ENCODE data around the gene HARBI1. TPM values are rescaled to one million over a fixed set of nuclear protein-coding genes. Genes with fewer than 3 reads are reported as not detected.

HARBI1 gene
- total RNA-seq, 4 donors from 2014 or later = 2.8 to 5.6 (median 3.5) TPM

GRCh38 chr11:46642627-46643335, 25.8 kb upstream of the HARBI1 start:
- TF ChIP-seq CTCF (IDR thresholded peaks at IDR 0.05) = no peak
- TF ChIP-seq EP300 (IDR thresholded peaks at IDR 0.05) = no peak
- TF ChIP-seq POLR2AphosphoS5 (IDR thresholded peaks at IDR 0.05) = no peak
- TF ChIP-seq POLR2A (IDR thresholded peaks at IDR 0.05) = no peak
- H3K4me3 ChIP-seq = no peak overlapping the region
- WGBS = 93% methylated on average over 8 of the region's 8 CpGs
- H3K27ac ChIP-seq = no peak overlapping the region
- no peaks in the 10 kb centered on the region for H3K27me3 ChIP-seq
- H3K36me3 ChIP-seq = peaks cover 30% of the 10 kb centered on the region
- H3K9me3 ChIP-seq = no peaks in the 10 kb centered on the region
- peak in 1 of 2 donors; percentile 18 for DNase-seq (ENCODE audit: low spot score in 2 of 2)
- H3K4me1 ChIP-seq = peaks cover under 1% of the 10 kb centered on the region

- peaks cover 20% of the 10 kb centered on the region for H3K36me3 ChIP-seq
- H3K27me3 ChIP-seq = no peaks in the 10 kb centered on the region
- DNase-seq (ENCODE audit: low spot score in 2 of 2) = peak in 1 of 2 donors; percentile 37
- no peak overlapping the region for H3K27ac ChIP-seq
- TF ChIP-seq CTCF (IDR thresholded peaks at IDR 0.05) (no peak), POLR2A (IDR thresholded peaks at IDR 0.05) (no peak), POLR2AphosphoS5 (IDR thresholded peaks at IDR 0.05) (no peak), EP300 (IDR thresholded peaks at IDR 0.05) (no peak)
- H3K9me3 ChIP-seq = no peaks in the 10 kb centered on the region
- no peaks in the 10 kb centered on the region for H3K4me1 ChIP-seq
- WGBS = 91% methylated on average over 3 of the region's 3 CpGs
- no peak overlapping the region for H3K4me3 ChIP-seq
Measured at GRCh38 chr11:46641639-46642038, 24.6 kb upstream of the HARBI1 start.

GRCh38 chr11:46640036-46640788, 23.2 kb upstream of the HARBI1 start:
- Histone ChIP-seq H3K4me1 (no peaks in the 10 kb centered on the region), H3K4me3 (no peak overlapping the region), H3K27ac (no peak overlapping the region), H3K36me3 (peaks cover 7% of the 10 kb centered on the region), H3K9me3 (no peaks in the 10 kb centered on the region), H3K27me3 (no peaks in the 10 kb centered on the region)
- 95% methylated on average over 6 of the region's 6 CpGs for WGBS
- no peak for DNase-seq (ENCODE audit: low spot score in 2 of 2)
- no peak for TF ChIP-seq EP300 (IDR thresholded peaks at IDR 0.05)
- no peak for TF ChIP-seq POLR2AphosphoS5 (IDR thresholded peaks at IDR 0.05)
- TF ChIP-seq CTCF (IDR thresholded peaks at IDR 0.05) = no peak
- TF ChIP-seq POLR2A (IDR thresholded peaks at IDR 0.05) = no peak

- Histone ChIP-seq H3K9me3 (no peaks in the 10 kb centered on the region), H3K36me3 (peaks cover 7% of the 10 kb centered on the region), H3K4me3 (no peak overlapping the region), H3K27me3 (no peaks in the 10 kb centered on the region), H3K4me1 (no peaks in the 10 kb centered on the region), H3K27ac (no peak overlapping the region)
- 92% methylated on average over 7 of the region's 7 CpGs for WGBS
- TF ChIP-seq POLR2AphosphoS5 (IDR thresholded peaks at IDR 0.05) = no peak
- TF ChIP-seq POLR2A (IDR thresholded peaks at IDR 0.05) = no peak
- no peak for TF ChIP-seq EP300 (IDR thresholded peaks at IDR 0.05)
- no peak for DNase-seq (ENCODE audit: low spot score in 2 of 2)
Measured at GRCh38 chr11:46639197-46639839, 22.3 kb upstream of the HARBI1 start.

- peaks cover 19% of the 10 kb centered on the region for H3K36me3 ChIP-seq
- no peak for DNase-seq (ENCODE audit: low spot score in 2 of 2)
Measured at GRCh38 chr11:46637546-46637945, 20.5 kb upstream of the HARBI1 start.

More at GRCh38 chr11:46637546-46637945, 20.5 kb upstream of the HARBI1 start:
- no peak for TF ChIP-seq POLR2A (IDR thresholded peaks at IDR 0.05)
- no peak for TF ChIP-seq CTCF (IDR thresholded peaks at IDR 0.05)
- TF ChIP-seq EP300 (IDR thresholded peaks at IDR 0.05) = no peak
- no peak for TF ChIP-seq POLR2AphosphoS5 (IDR thresholded peaks at IDR 0.05)
- Histone ChIP-seq H3K4me3 (no peak overlapping the region), H3K9me3 (no peaks in the 10 kb centered on the region), H3K27ac (no peak overlapping the region), H3K4me1 (no peaks in the 10 kb centered on the region), H3K27me3 (no peaks in the 10 kb centered on the region)
- WGBS = 95% methylated on average over 5 of the region's 5 CpGs

Data from suprapubic skin (tissue), 4 donors.